Measurements from ENCODE around the gene ZDHHC16.
"Not testable (repeated sequence)": the region's sequence is repeated elsewhere in the genome, so short reads cannot be mapped to it uniquely, and the experiment has no call there.

Gene ZDHHC16
- total RNA-seq, result 8.3 to 16.9 (median 14.4) reads per million in 4 donors

DNA sequence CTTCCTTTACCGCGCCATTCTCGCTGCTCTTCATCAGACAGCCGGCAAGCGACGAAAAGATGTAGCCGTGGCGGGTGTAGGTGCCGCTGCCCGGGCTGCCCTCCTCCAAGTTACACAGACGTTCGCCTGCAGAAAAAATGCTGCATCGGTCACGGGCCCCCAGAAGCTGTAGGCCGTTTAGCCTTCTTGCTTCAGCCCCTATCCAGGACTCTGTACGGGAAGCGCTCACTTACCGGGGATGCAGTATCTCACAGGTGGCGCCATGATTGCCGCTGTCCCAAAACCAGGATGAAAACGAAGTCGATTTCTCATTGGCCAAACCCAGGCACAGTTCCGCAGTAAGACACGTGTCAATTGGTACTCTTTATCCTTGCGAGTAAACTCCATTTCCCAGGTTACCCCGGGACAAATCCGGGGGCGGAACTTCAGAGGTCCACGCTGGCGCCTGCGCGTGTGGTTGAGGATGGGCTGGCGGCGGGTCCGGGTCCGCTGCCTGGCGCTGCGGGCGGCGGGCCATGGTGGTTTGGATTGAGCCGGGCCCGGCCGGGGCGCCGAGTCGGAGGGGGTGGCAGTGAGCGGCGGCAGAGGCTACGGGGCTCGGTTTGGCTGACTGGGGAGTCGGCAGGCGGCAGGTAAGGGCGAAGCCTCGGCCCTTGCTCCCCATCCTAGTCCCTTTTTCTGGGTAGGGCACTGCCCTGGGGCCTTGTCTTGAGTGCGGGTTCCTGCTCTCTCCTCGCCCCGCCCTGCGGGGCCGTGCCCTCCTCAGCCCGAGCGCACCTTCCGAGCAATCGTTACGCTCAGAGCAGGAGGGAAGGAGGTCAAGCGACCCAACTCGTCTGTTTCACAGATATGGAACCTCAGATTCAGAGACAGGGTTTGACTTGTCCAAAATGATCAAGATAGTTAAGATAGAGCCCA lies at the start of gene ZDHHC16, which contains the start of gene EXOSC1:
TSS of gene ZDHHC16 (plus strand) at position 454 of the 918 bp plus-strand sequence. CDS start 5,501 bp downstream, outside the sequence.
TSS of gene EXOSC1 (minus strand) at position 285 of the 918 bp plus-strand sequence. CDS start at position 264, 21 bp downstream.
- DNase-seq, result peak; percentile 74 to 93 (median 84)

DNA sequence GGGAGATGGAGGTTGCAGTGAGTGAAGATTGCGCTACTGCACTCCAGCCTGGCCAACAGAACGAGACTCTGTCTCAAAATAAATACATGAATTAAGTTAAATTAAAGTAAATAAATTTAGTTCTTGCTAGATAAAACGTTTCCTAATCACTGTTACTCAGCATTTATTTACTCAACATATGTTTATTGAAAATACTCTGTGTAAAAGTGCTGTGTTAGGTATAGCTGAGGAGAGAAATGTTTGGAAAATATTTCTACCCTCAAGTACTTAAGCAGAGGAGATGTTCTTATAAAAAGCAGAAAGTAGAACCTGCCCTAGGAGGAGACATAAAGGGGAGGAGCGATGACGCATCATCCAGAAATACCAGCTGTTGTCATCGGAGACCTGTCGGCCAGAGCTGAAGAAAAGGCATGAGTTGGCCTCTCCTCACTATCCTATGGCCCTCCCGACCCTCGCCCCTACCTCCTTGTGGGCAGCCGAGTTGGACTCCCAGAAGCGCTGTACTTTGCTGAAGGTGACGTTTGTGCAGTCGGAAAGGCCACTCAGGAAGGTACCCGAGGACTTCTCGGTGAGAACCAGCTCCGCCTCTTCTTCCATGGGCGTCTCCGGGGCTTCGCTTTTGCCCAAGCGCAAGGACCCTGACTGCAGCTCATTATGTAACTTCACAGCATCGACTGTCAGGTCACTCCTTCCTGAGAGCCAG lies 46.0 kb upstream of the ZDHHC16 start:
- DNase-seq, result peak in 3 of 5 donors; percentile 20 to 38 (median 21)

DNA sequence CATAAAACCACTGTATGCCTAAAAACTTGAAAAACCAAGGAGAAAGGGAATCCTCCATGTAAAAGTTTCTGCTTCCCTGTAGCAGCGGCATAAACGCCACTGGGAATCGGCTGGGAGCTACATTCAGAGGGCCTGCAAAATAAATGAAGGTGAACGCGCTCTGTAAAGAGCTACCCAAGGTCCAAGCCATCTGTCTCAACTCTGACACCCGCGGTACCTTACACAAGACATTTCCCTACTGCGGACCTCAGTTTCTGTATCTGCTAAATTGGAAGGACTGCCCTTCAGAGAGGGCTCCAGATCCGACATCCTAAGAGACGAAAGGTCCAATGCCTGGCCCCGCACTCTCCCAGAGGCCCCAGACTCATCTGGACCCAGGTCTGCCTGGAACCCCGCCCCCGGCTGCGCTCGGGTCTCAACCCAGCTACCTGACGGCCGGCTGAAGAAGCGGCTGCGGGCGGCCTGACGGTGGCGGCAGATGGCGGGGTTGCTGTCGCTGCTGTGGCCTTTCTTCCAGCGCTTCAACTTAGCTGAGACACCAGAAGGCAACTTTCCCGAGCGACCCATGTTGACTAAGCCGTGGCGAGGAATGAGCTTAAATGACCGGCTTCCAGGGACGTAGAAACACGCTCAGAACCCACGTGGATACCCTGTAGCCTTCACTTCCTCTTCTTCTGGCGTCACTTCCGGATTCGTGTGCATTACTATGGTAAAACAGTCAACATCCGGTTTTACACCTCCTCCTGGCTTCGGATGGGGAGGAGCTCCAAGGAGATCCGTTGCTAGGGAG lies 45.1 kb upstream of the ZDHHC16 start, which contains the start of gene RRP12:
TSS of gene RRP12 (minus strand) at position 676 of the 790 bp plus-strand sequence. CDS start at position 567, 109 bp downstream.
- DNase-seq, result peak; percentile 61 to 95 (median 82)

DNA sequence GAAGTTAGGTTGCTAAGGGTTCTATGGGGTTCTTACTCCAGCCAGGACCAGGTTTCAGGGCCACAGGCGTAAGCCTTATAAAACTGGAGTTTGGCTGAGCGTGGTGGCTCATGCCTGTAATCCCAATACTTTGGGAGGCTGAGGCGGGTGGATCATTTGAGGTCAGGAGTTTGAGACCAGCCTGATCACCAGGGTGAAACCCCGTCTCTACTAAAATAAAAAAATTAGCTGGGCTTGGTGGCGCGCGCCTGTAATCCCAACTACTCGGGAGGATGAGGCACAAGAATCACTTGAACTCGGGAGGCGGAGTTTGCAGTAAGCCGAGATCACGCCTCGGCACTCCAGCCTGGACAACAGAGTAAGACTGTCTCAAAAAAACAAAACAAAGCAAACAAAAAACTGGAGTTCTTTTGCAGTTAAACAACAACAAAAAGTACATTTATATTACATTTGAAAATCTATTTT lies 44.5 kb upstream of the ZDHHC16 start:
- no peak for DNase-seq

DNA sequence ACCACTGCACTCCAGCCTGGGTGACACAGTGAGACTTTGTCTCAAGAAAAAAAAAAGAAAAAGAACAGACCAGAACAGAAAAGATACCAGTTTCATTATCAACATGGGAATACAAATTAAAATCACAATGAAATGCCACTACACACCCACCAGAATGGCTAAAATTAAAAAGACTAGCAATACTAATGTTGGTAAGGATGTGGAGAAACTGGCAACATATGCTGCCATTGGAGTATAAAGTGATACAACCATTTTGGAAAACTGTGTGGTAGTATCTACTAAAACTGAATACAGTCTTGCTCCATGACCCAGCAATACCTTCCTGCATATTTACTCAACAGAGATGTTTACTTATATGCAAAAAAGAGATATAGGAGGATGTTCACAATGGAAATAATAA lies 41.9 kb upstream of the ZDHHC16 start:
- DNase-seq, result no peak

DNA sequence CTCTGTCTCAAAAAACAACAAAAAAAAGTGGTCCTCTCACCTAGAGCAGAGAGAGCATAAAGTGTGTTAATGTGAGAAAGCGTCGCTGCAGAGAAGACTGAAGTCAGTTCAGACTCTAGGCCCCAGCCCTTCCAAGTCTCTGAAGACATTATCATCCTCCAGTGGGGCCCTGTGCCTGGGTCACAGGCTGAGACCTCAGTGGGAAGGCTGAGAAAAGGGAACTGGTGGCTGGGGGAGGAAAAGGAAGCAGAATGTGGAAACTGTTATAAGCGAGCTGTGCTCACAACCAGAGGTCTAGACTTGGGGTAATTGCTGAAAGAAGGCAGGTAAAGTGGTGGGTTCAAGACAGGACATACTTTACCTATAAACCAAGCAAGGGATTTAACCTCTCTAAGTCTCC lies 39.9 kb upstream of the ZDHHC16 start:
- DNase-seq, result no peak

DNA sequence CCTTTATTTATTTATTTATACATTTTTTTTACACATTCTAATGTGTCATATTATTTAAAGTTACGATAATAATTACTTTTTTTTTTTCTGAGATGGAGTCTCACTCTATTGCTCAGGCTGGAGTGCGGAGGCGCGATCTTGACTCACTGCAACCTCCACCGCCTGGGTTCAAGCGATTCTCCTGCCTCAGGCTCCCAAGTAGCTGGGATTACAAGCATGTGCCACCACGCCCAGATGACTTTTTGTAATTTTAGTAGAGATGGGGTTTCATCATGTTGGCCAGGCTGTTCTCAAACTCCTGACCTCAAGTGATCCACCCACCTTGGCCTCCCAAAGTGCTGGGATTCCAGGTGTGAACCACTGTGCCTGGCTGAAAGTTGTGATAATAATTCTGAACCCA lies 39.5 kb upstream of the ZDHHC16 start:
- not testable (repeated sequence) for DNase-seq

DNA sequence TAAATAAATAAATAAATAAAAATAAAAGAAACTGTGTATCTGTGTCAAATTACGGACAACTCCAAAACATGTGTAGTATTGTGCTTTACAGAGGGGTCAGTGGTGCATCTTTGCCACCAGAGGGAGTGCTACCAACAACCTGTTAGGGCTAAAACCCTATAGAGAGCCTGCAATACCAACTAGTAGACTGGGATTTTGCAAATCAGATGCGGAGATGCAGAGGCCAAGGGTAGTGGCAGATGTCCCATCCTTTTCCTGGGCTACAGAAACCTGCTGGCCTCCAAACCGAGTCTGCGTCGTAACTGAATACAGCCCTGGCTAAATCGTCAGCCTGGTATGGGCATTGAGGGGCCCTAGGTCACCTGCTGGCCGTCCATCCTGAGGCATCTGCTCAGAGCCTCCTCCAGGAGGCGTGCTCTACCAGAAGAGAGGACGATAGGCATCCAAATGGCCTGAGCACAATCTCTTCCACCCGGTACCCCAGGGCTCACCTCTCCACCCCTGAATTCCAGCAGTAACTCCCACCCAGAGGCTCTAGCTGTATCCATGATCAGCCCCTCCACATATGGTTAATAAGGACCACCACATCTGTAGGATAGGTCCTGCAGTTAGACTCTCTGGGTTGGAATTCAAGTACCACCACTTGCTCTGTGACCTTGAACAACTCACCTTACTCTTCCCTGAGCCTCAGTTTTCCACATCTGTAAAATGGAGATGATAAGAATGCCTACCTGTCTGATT lies 38.6 kb upstream of the ZDHHC16 start:
- peak; percentile 26 to 84 (median 46) for DNase-seq

DNA sequence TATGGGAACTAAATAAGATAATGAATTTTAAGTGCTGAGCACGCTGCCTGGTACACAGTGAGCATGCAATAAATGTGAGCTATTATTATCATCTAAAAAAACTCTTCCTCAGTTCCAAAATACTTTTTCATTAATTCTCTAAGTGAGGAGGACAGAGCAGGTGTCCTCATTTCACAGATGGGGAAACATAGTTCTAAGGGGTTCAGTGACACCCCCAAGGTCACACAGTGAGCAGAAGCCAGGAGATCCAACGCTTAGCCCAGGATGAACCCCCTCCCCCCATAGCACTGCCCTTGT lies 38.1 kb upstream of the ZDHHC16 start:
- DNase-seq, result no peak

DNA sequence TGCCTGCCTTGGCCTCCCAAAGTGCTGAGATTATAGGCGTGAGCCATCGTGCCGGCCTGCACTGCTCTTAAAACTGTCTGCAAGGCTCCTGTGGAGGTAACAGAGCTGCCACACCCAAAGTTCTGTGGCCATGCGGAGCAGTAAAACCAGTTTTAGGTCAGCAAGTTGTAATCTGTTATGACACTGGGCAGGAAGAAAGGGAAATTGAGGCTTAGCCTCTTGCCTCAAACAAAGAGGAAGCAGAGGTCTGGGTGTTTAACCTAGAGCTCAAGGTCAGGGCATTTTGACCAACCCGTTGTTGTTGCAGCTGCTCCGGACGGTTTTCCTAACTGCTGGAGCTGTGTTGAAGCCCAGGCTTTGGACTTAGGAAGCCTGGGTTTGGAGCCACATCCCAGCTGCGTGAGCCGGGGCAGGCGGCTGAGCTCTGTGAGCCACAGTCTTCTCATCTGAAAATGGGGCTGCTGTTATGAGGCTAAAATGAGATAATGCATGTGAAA lies 37.4 kb upstream of the ZDHHC16 start:
- DNase-seq, result no peak

DNA sequence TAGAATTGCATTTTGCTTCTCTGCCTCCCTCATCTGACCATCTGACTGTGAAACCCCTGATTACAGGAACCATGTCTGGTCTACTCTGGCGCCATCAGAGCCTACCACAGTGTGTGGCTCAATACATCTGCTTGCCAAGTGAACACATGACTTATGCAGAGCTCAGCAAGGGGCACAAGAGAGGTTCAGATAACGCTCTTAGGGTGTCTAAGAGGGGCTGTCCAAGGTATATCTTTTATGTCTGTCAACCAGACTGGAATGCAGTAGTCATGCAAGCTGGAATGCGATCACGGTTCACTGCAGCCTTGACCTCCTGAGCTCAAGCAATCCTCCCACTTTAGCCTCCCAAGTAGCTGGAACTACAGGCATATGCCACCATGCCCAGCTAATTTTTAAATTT lies 34.6 kb upstream of the ZDHHC16 start:
- no peak for DNase-seq

DNA sequence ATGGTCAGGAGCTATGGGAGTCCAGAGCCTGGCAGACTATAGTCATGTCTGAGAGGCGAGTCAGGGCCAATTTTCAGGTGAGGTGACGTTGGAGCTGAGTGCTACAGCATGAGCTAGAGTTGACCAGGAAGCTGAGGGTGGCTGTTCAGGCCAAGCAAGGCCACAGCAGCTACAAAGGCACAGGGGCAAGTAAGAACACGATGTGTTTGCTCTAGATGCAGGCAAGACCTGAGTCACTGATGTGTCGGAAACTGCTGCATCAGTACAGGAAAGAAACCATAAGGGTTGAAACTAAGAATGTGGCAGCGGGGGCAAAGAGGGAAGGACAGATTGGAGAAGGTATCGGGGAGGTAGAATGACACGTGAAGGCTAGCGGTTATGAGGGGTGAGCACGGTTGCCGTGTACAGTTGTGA lies 33.1 kb upstream of the ZDHHC16 start:
- DNase-seq, result peak in 1 of 5 donors; percentile 83

DNA sequence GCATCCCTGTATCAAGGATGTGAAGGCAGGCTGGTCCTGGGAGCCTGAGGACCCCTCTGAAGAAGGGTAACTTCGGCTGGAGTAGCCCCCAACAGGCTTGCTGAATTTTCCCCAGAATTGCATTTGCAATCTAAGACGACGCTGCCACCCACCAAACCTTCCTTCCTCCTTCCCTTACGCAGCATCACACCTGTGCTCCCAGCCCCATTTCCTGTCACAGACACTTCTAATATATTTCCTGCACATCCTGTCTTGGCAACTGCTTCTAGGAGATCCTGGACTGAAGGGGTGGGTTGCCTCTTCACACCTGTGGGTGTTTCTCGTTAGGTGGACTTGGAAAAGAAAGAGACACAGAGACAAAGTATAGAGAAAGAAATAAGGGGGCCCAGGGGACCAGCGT lies 29.4 kb upstream of the ZDHHC16 start:
- DNase-seq, result no peak

DNA sequence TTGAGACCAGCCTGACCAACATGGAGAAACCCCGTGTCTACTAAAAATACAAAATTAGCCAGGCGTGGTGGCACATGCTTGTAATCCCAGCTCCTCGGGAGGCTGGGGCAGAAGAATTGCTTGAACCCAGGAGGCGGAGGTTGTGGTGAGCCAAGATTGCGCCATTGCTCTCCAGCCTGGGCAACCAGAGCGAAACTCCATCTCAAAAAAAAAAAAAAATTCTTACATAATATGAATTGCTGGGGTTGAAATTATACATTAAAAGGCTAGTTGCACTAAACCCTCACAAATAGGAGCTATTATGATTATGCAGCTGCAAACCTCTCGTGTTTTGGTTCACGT lies 22.2 kb upstream of the ZDHHC16 start:
- DNase-seq, result not testable (repeated sequence)

DNA sequence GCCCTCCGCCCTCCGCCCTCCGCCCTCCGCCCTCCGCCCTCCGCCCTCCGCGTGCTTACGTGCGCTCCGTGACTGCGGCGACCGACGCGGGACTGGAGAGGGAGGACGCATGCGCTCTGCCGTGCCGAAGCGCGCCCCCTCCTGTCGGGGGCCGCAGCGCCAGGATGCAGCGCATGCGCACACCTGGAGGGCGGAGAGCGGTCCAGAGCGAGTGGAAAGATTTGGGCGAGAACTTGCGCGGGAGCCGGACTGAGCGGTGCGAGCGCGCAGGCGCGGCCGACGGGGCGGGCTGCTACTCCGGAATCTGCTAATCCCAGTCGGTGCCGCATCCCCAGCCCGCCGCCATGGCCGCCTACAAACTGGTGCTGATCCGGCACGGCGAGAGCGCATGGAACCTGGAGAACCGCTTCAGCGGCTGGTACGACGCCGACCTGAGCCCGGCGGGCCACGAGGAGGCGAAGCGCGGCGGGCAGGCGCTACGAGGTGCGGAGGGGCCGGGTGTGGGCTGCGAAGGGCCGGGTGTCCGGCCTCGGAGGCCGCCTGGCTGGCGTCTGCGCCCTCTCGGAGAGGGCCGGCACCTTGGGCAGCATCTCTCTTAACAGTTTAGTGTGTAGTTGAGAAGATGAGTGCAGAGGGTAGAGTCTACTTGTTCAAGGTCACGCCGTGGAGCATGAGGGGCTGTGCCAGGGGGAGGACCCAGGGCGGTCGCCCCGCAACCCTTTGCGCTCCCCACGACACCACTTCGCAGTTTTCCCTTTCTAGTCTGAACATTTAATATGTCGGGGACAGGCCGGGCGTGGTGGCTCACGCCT lies 19.8 kb upstream of the ZDHHC16 start, which contains the start of gene PGAM1:
TSS of gene PGAM1 (plus strand) at position 228 of the 812 bp plus-strand sequence. CDS start at position 345, 117 bp downstream.
- DNase-seq, result peak; percentile 91 to 99 (median 93)

DNA sequence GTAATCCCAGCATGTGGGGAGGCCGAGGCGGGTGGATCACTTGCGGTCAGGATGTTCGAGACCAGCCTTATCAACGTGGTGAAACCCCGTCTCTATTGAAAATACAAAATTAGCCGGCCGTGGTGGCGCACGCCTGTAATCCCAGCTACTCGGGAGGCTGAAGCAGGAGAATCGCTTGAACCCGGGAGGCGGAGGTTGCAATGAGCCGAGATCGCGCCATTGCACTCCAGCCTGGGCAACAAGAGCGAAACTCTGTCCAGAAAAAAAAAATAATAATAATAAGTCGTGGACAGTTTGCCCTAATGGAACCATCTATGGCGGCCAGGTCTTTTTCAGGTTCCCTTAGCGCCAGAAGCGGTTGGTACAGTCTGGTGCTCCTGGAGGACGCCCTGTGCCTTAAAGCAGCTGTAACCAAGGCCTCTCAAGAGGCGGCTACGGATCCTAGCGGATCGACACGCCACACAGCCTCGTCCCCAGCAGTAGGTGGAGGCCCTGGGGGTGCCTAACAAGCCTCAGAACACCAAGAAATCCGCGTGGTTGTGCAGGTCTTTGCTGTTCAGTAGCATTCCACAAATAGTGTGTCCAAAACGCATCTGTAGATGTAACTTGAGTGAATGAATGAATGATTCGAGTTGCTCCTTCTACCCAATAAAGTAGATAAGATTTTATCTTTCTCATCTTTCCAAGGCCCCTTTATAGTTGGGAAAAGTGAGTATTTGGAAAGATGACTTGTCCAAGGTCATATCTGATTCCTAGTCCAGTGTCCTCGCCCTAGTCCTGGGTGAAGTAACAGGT lies 19.0 kb upstream of the ZDHHC16 start:
- peak in 1 of 5 donors; percentile 28 for DNase-seq

DNA sequence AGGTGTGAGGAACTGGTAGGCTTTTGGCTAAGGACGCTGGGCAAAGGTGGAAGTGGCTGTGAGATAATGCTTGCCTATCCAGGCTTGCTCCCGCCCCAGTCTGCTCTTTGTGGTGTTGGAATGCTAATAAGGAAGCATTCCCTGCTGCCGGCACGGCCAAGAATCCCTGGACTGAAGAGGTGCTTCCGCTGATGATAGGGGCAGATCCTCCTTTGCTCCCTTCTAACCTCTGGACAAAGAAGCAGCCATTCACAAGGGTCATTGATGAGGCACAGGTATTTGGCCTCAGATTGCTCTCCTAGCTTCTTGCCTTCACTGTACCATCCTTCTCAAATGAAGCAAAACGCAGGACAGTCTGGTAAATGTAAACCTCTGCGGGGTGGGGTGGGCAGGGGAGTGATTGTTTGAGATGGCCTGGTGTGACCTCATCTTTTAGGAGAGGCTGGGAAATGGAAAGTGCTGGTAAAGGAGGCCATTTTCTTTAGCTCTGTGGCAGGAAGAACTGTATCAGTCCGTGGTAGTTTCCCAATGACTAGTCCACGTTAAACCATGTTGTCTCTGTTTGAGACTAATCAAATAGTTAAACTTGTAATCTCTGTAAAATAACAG lies 18.3 kb upstream of the ZDHHC16 start:
- DNase-seq, result peak in 1 of 5 donors; percentile 58

DNA sequence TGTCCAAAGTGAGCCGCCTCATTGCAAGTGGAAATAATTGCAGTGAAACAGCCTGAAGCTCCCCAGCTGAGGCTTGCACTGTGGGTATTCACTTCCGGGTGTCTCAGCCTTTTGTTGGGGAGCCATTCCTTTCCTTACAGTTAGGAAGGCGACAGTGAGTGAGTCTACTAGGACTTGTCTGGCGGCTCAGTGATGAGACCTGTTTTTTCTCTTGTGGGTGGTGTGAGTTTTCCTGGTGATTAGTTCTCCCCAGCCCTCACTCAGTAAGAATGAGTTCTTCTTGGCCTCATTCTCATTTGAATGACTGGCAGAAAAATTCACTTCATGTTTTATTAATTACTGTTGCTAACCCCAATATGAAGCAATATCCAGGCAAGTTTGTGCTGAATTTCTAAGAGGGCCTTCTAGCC lies 17.4 kb upstream of the ZDHHC16 start:
- peak in 1 of 5 donors; percentile 31 for DNase-seq

DNA sequence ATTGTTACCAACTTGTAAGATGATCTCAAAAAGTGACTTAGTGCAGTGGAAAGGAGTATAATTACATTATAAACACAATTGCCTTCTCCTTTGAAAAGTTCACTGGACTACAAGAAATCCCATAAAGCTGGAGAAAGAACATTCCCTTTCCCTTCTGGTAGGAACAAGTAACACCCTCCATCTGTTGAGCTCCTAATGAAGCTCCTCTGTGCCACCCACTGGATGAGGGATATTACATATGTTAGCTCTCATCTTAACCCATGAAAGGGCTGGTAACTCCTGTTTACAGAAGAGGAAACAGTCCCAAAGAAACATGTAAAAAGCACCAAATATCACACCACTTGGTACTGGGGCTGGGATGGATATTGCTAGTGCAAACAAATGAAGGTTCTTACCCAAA lies 11.9 kb upstream of the ZDHHC16 start:
- no peak for DNase-seq

Data from T-helper 1 cell (primary cell).